Left hindlimb (tissue), 1 donor: Measurements from ENCODE around the gene ABI3.
A peak's percentile ranks its signal among the peaks of the same experiment; 100 is the strongest.
"Not testable (repeated sequence)": the region's sequence is repeated elsewhere in the genome, so short reads cannot be mapped to it uniquely, and the experiment has no call there.

Experiments used
- DNase-seq: peaks from one replicate; pipeline ENCODE4 v3.0.0-alpha.2; 2018

Gene ABI3

GRCh38 chr17:49210158-49211029 lies at the start of gene ABI3, which contains the start of gene GNGT2:
Gene ABI3 (plus strand): TSS chr17:49210707. CDS start chr17:49210725, 18 bp downstream.
Gene GNGT2 (minus strand): TSS chr17:49210574. CDS start chr17:49207422, 3,152 bp downstream.
- peak; percentile 67 for DNase-seq

GRCh38 chr17:49162866-49163265 lies 47.6 kb upstream of the ABI3 start:
- DNase-seq = no peak

- no peak for DNase-seq
These were observed 45.4 kb upstream of the ABI3 start for GRCh38 chr17:49165143-49165542.

- no peak for DNase-seq
These were observed 41.8 kb upstream of the ABI3 start for GRCh38 chr17:49168706-49169105.

GRCh38 chr17:49170216-49170615 lies 40.3 kb upstream of the ABI3 start:
- no peak for DNase-seq

GRCh38 chr17:49170711-49171110 lies 39.8 kb upstream of the ABI3 start:
- DNase-seq = not testable (repeated sequence)

GRCh38 chr17:49175978-49176377 lies 34.5 kb upstream of the ABI3 start:
- DNase-seq = not testable (repeated sequence)

- DNase-seq = no peak
These were observed 30.2 kb upstream of the ABI3 start for GRCh38 chr17:49180303-49180702.

- DNase-seq = no peak
These were observed 29.4 kb upstream of the ABI3 start for GRCh38 chr17:49180998-49181635.

GRCh38 chr17:49183341-49183740 lies 27.2 kb upstream of the ABI3 start:
- DNase-seq = no peak

GRCh38 chr17:49183801-49184200 lies 26.7 kb upstream of the ABI3 start:
- no peak for DNase-seq

- not testable (repeated sequence) for DNase-seq
These were observed 26.0 kb upstream of the ABI3 start for GRCh38 chr17:49184522-49184921.

GRCh38 chr17:49185381-49185780 lies 25.1 kb upstream of the ABI3 start:
- not testable (repeated sequence) for DNase-seq

- DNase-seq = no peak
These were observed 23.2 kb upstream of the ABI3 start for GRCh38 chr17:49187301-49187700.

- no peak for DNase-seq
These were observed 19.6 kb upstream of the ABI3 start for GRCh38 chr17:49190932-49191331.

GRCh38 chr17:49191409-49191916 lies 19.0 kb upstream of the ABI3 start:
- no peak for DNase-seq

- DNase-seq = peak; percentile 97
These were observed 18.4 kb upstream of the ABI3 start for GRCh38 chr17:49191917-49192741.

GRCh38 chr17:49193513-49194296 lies 16.8 kb upstream of the ABI3 start:
- peak; percentile 50 for DNase-seq

- DNase-seq = no peak
These were observed 16.3 kb upstream of the ABI3 start for GRCh38 chr17:49194297-49194607.

- no peak for DNase-seq
These were observed 14.8 kb upstream of the ABI3 start for GRCh38 chr17:49195751-49196150.

- no peak for DNase-seq
These were observed 14.0 kb upstream of the ABI3 start for GRCh38 chr17:49196520-49196919.

GRCh38 chr17:49197346-49197998 lies 13.0 kb upstream of the ABI3 start:
- DNase-seq = no peak
